ENCODE results near the gene SRP14.

- TF ChIP-seq CTCF (IDR thresholded peaks at IDR 0.05) (peak in 2 of 4 experiments; percentile 4 to 8), POLR2A (IDR thresholded peaks at IDR 0.05) (peak in 1 of 2 donors; percentile 26)
Observed at GRCh38 chr15:40081691-40082194, 42.8 kb upstream of the SRP14 start.
